CD8-positive, alpha-beta memory T cell (primary cell): ENCODE data around the gene COL25A1. TPM values are rescaled to one million over a fixed set of nuclear protein-coding genes. Genes with fewer than 3 reads are reported as not detected.
"Not testable (repeated sequence)": the region's sequence is repeated elsewhere in the genome, so short reads cannot be mapped to it uniquely, and the experiment has no call there.

Source experiments
- CTCF ChIA-PET: fragments of 350-600 bp; sonication (Branson Sonifier 250); formaldehyde crosslinking; loops from one replicate; lab custom pipeline; 2021; ENCODE audit warnings: antibody characterized with exemption; lab: Charles Lee
- POLR2A ChIA-PET: fragments of 350-600 bp; sonication (Branson Sonifier 250); formaldehyde crosslinking; loops from one replicate; lab custom pipeline; 2021; ENCODE audit warnings: antibody characterized with exemption; lab: Charles Lee
- DNase-seq, 5 donors: peaks; one replicate each; pipeline versions ENCODE4 v3.0.0 to v3.0.0-alpha.2; 2020 to 2022; ENCODE audit warnings: mixed read lengths in 1 of 5
- H3K27ac ChIP-seq: one replicate; pipeline ENCODE4 v1.7.0; 2013; ENCODE audit warnings: low read depth, mild to moderate bottlenecking, low read length, moderate library complexity
- H3K27me3 ChIP-seq: 2 replicates; pipeline ENCODE4 v1.7.0; 2013; ENCODE audit warnings: low read length, mild to moderate bottlenecking; ENCODE audit not compliant: insufficient read depth, poor library complexity, severe bottlenecking
- H3K36me3 ChIP-seq: 2 replicates; pipeline ENCODE4 v1.7.0; 2013; ENCODE audit warnings: mild to moderate bottlenecking, low read length, moderate library complexity; ENCODE audit not compliant: insufficient read depth
- H3K4me1 ChIP-seq: 2 replicates; pipeline ENCODE4 v1.7.0; 2013; ENCODE audit warnings: mild to moderate bottlenecking, low read length, moderate library complexity; ENCODE audit not compliant: insufficient read depth
- H3K4me3 ChIP-seq: 2 replicates; pipeline ENCODE4 v1.7.0; 2013; ENCODE audit warnings: mild to moderate bottlenecking, low read length
- H3K9me3 ChIP-seq: 2 replicates; pipeline ENCODE4 v1.7.0; 2013; ENCODE audit warnings: mild to moderate bottlenecking, low read length
- H3K27ac Mint-ChIP-seq, 8 donors: one replicate each; pipeline ENCODE4 v1.8.0; 2020 to 2021; ENCODE audit warnings: mixed read lengths in 8 of 8, mild to moderate bottlenecking in 6 of 8, inconsistent platforms in 3 of 8, moderate library complexity in 3 of 8
- H3K27me3 Mint-ChIP-seq, 2 donors: one replicate each; pipeline ENCODE4 v1.8.0; 2020 to 2021; ENCODE audit warnings: mixed read lengths in 2 of 2, mild to moderate bottlenecking in 1 of 2, moderate library complexity in 1 of 2
- H3K36me3 Mint-ChIP-seq, 3 donors: one replicate each; pipeline ENCODE4 v1.8.0; 2020 to 2021; ENCODE audit warnings: mixed read lengths in 3 of 3, inconsistent platforms in 1 of 3, mild to moderate bottlenecking in 1 of 3
- H3K4me1 Mint-ChIP-seq, 3 donors: one replicate each; pipeline ENCODE4 v1.8.0; 2020 to 2021; ENCODE audit warnings: mixed read lengths in 3 of 3, inconsistent platforms in 1 of 3, mild to moderate bottlenecking in 1 of 3
- H3K4me3 Mint-ChIP-seq, 7 donors: one replicate each; pipeline ENCODE4 v1.8.0; 2020 to 2021; ENCODE audit warnings: mixed read lengths in 7 of 7, mild to moderate bottlenecking in 6 of 7, moderate library complexity in 4 of 7, inconsistent platforms in 2 of 7
- H3K9me3 Mint-ChIP-seq, 5 donors: one replicate each; pipeline ENCODE4 v1.8.0; 2020 to 2022; ENCODE audit warnings: mixed read lengths in 5 of 5, mild to moderate bottlenecking in 3 of 5, moderate library complexity in 2 of 5, inconsistent platforms in 1 of 5
- polyA plus RNA-seq: library from polyadenylated mRNA; unstranded; fragments of 300-500 nt; fragmentation: Illumina TruSeq; gene quantifications from one replicate; pipeline ENCODE4 v1.2.3, GENCODE V29; 2021
- total RNA-seq, 2 experiments: library from RNA; stranded (reverse); gene quantifications; one replicate each; pipeline ENCODE4 v1.2.3, GENCODE V29; 2021

Gene COL25A1
- total and polyA plus RNA-seq, 3 experiments from 2014 or later: not detected

- ChIA-PET CTCF (no interaction called here), POLR2A (no interaction called here)
- no peaks in the 10 kb centered on the region for H3K4me1 Mint-ChIP-seq
These were observed 229.9 kb downstream of the COL25A1 start for GRCh38 chr4:109072595-109072994.

GRCh38 chr4:109070677-109071076 lies 231.8 kb downstream of the COL25A1 start:
- H3K4me3 Mint-ChIP-seq, H3K27me3 ChIP-seq, H3K27me3 Mint-ChIP-seq, H3K4me3 ChIP-seq, H3K9me3 ChIP-seq, H3K4me1 Mint-ChIP-seq, CTCF ChIA-PET, DNase-seq, H3K27ac ChIP-seq, H3K36me3 ChIP-seq, H3K36me3 Mint-ChIP-seq, H3K9me3 Mint-ChIP-seq, H3K27ac Mint-ChIP-seq, POLR2A ChIA-PET, H3K4me1 ChIP-seq: not testable (repeated sequence)

More at GRCh38 chr4:109072595-109072994, 229.9 kb downstream of the COL25A1 start:
- no peaks in the 10 kb centered on the region for H3K36me3 ChIP-seq
- DNase-seq: no peak
- H3K4me1 ChIP-seq: no peaks in the 10 kb centered on the region
- H3K36me3 Mint-ChIP-seq: no peaks in the 10 kb centered on the region
- no peak overlapping the region for H3K27ac ChIP-seq
- no peaks in the 10 kb centered on the region for H3K9me3 ChIP-seq
- H3K27me3 ChIP-seq: no peaks in the 10 kb centered on the region
- H3K4me3 ChIP-seq: no peak overlapping the region
- H3K4me3 Mint-ChIP-seq: no peak overlapping the region
- H3K27me3 Mint-ChIP-seq: peaks cover 3 to 4% of the 10 kb centered on the region in 2 donors
- no peak overlapping the region for H3K27ac Mint-ChIP-seq
- H3K9me3 Mint-ChIP-seq: peaks cover 0 to 2% (median 0%) of the 10 kb centered on the region in 5 donors

- Mint-ChIP-seq H3K27ac (no peak overlapping the region), H3K4me1 (no peaks in the 10 kb centered on the region), H3K36me3 (no peaks in the 10 kb centered on the region), H3K4me3 (no peak overlapping the region), H3K9me3 (peaks cover 0 to 2% (median 0%) of the 10 kb centered on the region in 5 donors), H3K27me3 (peaks cover 3 to 7% of the 10 kb centered on the region in 2 donors)
- Histone ChIP-seq H3K4me1 (no peaks in the 10 kb centered on the region), H3K27ac (no peak overlapping the region), H3K9me3 (no peaks in the 10 kb centered on the region), H3K36me3 (no peaks in the 10 kb centered on the region), H3K4me3 (no peak overlapping the region), H3K27me3 (no peaks in the 10 kb centered on the region)
- ChIA-PET POLR2A (no interaction called here), CTCF (no interaction called here)
- no peak for DNase-seq
These were observed 234.8 kb downstream of the COL25A1 start for GRCh38 chr4:109067508-109068235.

- H3K27me3 ChIP-seq: no peaks in the 10 kb centered on the region
- POLR2A ChIA-PET: no interaction called here
- Mint-ChIP-seq H3K27me3 (peaks cover 0 to 7% of the 10 kb centered on the region in 2 donors), H3K36me3 (no peaks in the 10 kb centered on the region), H3K27ac (no peak overlapping the region), H3K4me3 (no peak overlapping the region), H3K4me1 (no peaks in the 10 kb centered on the region), H3K9me3 (peaks cover 0 to 2% (median 0%) of the 10 kb centered on the region in 5 donors)
- CTCF ChIA-PET: no interaction called here
- H3K27ac ChIP-seq: no peak overlapping the region
- no peaks in the 10 kb centered on the region for H3K9me3 ChIP-seq
- H3K4me3 ChIP-seq: no peak overlapping the region
- H3K4me1 ChIP-seq: no peaks in the 10 kb centered on the region
- H3K36me3 ChIP-seq: no peaks in the 10 kb centered on the region
- no peak for DNase-seq
These were observed 237.5 kb downstream of the COL25A1 start for GRCh38 chr4:109065006-109065405.

GRCh38 chr4:109053257-109053656 lies 249.2 kb downstream of the COL25A1 start:
- ChIA-PET CTCF (no interaction called here), POLR2A (no interaction called here)
- no peaks in the 10 kb centered on the region for H3K9me3 Mint-ChIP-seq
- Histone ChIP-seq H3K27ac (no peak overlapping the region), H3K27me3 (no peaks in the 10 kb centered on the region), H3K36me3 (no peaks in the 10 kb centered on the region), H3K4me1 (no peaks in the 10 kb centered on the region), H3K4me3 (no peak overlapping the region), H3K9me3 (no peaks in the 10 kb centered on the region)
- H3K36me3 Mint-ChIP-seq: no peaks in the 10 kb centered on the region
- H3K27me3 Mint-ChIP-seq: peaks cover 2 to 6% of the 10 kb centered on the region in 2 donors
- H3K4me1 Mint-ChIP-seq: no peaks in the 10 kb centered on the region
- H3K4me3 Mint-ChIP-seq: no peak overlapping the region
- no peak for DNase-seq
- H3K27ac Mint-ChIP-seq: no peak overlapping the region

- Mint-ChIP-seq H3K36me3 (no peaks in the 10 kb centered on the region), H3K4me1 (no peaks in the 10 kb centered on the region), H3K27me3 (peaks cover 2 to 6% of the 10 kb centered on the region in 2 donors), H3K4me3 (no peak overlapping the region), H3K27ac (no peak overlapping the region), H3K9me3 (no peaks in the 10 kb centered on the region)
- no peak overlapping the region for H3K27ac ChIP-seq
- no peaks in the 10 kb centered on the region for H3K4me1 ChIP-seq
- CTCF ChIA-PET: no interaction called here
- no peak for DNase-seq
- H3K9me3 ChIP-seq: no peaks in the 10 kb centered on the region
- no peak overlapping the region for H3K4me3 ChIP-seq
- no peaks in the 10 kb centered on the region for H3K27me3 ChIP-seq
- POLR2A ChIA-PET: no interaction called here
- no peaks in the 10 kb centered on the region for H3K36me3 ChIP-seq
These were observed 249.6 kb downstream of the COL25A1 start for GRCh38 chr4:109052821-109053220.

GRCh38 chr4:109051054-109051453 lies 251.4 kb downstream of the COL25A1 start:
- Histone ChIP-seq H3K36me3 (no peaks in the 10 kb centered on the region), H3K4me1 (no peaks in the 10 kb centered on the region), H3K27me3 (no peaks in the 10 kb centered on the region), H3K9me3 (no peaks in the 10 kb centered on the region), H3K4me3 (no peak overlapping the region), H3K27ac (no peak overlapping the region)
- no peaks in the 10 kb centered on the region for H3K36me3 Mint-ChIP-seq
- peaks cover 2 to 7% of the 10 kb centered on the region in 2 donors for H3K27me3 Mint-ChIP-seq
- no peaks in the 10 kb centered on the region for H3K9me3 Mint-ChIP-seq
- no peak overlapping the region for H3K4me3 Mint-ChIP-seq
- POLR2A ChIA-PET: no interaction called here
- no peak for DNase-seq
- no peak overlapping the region for H3K27ac Mint-ChIP-seq
- CTCF ChIA-PET: no interaction called here
- peaks cover 0 to 5% (median 0%) of the 10 kb centered on the region in 3 donors for H3K4me1 Mint-ChIP-seq

GRCh38 chr4:109049926-109050325 lies 252.5 kb downstream of the COL25A1 start:
- no peak for DNase-seq

More at GRCh38 chr4:109049926-109050325, 252.5 kb downstream of the COL25A1 start:
- Histone ChIP-seq H3K27me3 (no peaks in the 10 kb centered on the region), H3K4me3 (no peak overlapping the region), H3K9me3 (no peaks in the 10 kb centered on the region), H3K36me3 (no peaks in the 10 kb centered on the region), H3K4me1 (no peaks in the 10 kb centered on the region), H3K27ac (no peak overlapping the region)
- peaks cover 2 to 4% of the 10 kb centered on the region in 2 donors for H3K27me3 Mint-ChIP-seq
- H3K4me3 Mint-ChIP-seq: no peak overlapping the region
- H3K9me3 Mint-ChIP-seq: no peaks in the 10 kb centered on the region
- no peak overlapping the region for H3K27ac Mint-ChIP-seq
- H3K4me1 Mint-ChIP-seq: peaks cover 0 to 5% (median 0%) of the 10 kb centered on the region in 3 donors
- no peaks in the 10 kb centered on the region for H3K36me3 Mint-ChIP-seq
- CTCF ChIA-PET: no interaction called here
- POLR2A ChIA-PET: no interaction called here
